Smooth muscle cell (in vitro differentiated cells): ENCODE measurements around the gene ANKRD36B. TPM values are rescaled to one million over a fixed set of nuclear protein-coding genes. Genes with fewer than 3 reads are reported as not detected.
"Not testable (repeated sequence)": the region's sequence is repeated elsewhere in the genome, so short reads cannot be mapped to it uniquely, and the experiment has no call there.

Experiments
- DNase-seq: peaks from one replicate; lab custom pipeline; 2025; ENCODE audit not compliant: unreplicated experiment; lab: John Stamatoyannopoulos, UW
- H2AFZ ChIP-seq: fragments of 200-600 bp; sonication (generic); 2 replicates; pipeline ENCODE4 v1.6.0; 2016; ENCODE audit warnings: antibody characterized with exemption, low read depth, mild to moderate bottlenecking
- H3F3A ChIP-seq: fragments of 200-600 bp; sonication (generic); 2 replicates; pipeline ENCODE4 v1.6.0; 2017; ENCODE audit warnings: antibody characterized with exemption, low read depth
- H3K27ac ChIP-seq: fragments of 200-600 bp; sonication (generic); 2 replicates; pipeline ENCODE4 v1.5.1; 2016; ENCODE audit warnings: low read depth, mild to moderate bottlenecking
- H3K27me3 ChIP-seq: fragments of 200-600 bp; sonication (generic); 2 replicates; pipeline ENCODE4 v1.6.1; 2016; ENCODE audit warnings: low read depth, mild to moderate bottlenecking
- H3K36me3 ChIP-seq: fragments of 200-600 bp; sonication (generic); 2 replicates; pipeline ENCODE4 v1.5.1; 2016; ENCODE audit warnings: low read depth
- H3K4me1 ChIP-seq: fragments of 200-600 bp; sonication (generic); 2 replicates; pipeline ENCODE4 v1.5.1; 2016; ENCODE audit warnings: low read depth
- H3K4me2 ChIP-seq: fragments of 200-600 bp; sonication (generic); 2 replicates; pipeline ENCODE4 v1.6.0; 2016; ENCODE audit warnings: mild to moderate bottlenecking
- H3K4me3 ChIP-seq: fragments of 200-600 bp; sonication (generic); 2 replicates; pipeline ENCODE4 v1.5.1; 2016; ENCODE audit warnings: mild to moderate bottlenecking
- H3K79me2 ChIP-seq: fragments of 200-600 bp; sonication (generic); 2 replicates; pipeline ENCODE4 v1.6.0; 2016; ENCODE audit warnings: low read depth, mild to moderate bottlenecking
- H3K9ac ChIP-seq: fragments of 200-600 bp; sonication (generic); 2 replicates; pipeline ENCODE4 v1.6.0; 2016; ENCODE audit warnings: low read depth
- H3K9me3 ChIP-seq: fragments of 200-600 bp; sonication (generic); replicated peaks from 2 replicates; pipeline ENCODE4 v1.5.1; 2016; ENCODE audit warnings: low read depth
- H4K20me1 ChIP-seq: fragments of 200-600 bp; sonication (generic); 2 replicates; pipeline ENCODE4 v1.6.0; 2016; ENCODE audit warnings: low read depth
- CTCF ChIP-seq: fragments of 200-600 bp; sonication (generic); IDR thresholded peaks from 2 replicates; pipeline ENCODE4 v1.5.1; 2017; ENCODE audit warnings: borderline replicate concordance, mild to moderate bottlenecking, antibody characterized with exemption; ENCODE audit not compliant: insufficient read depth, poor library complexity, severe bottlenecking
- WGBS: methylation state at CpG from one replicate; pipeline ENCODE4 v1.1.7; 2016; ENCODE audit warnings: low lambda C conversion rate; 5-methylcytosine and 5-hydroxymethylcytosine counted together
- polyA plus RNA-seq: library from polyadenylated mRNA; unstranded; fragments of >200 nt; fragmentation: Nextera tagmentation; extraction: Ambion mirVana; gene quantifications from 2 replicates; pipeline ENCODE4 v1.2.1, GENCODE V29; 2016
- total RNA-seq: library from RNA; depleted of rRNA; stranded (reverse); fragments of >200 nt; gene quantifications from 2 replicates; pipeline ENCODE4 v1.2.3, GENCODE V29; 2014

ANKRD36B gene
- total and polyA plus RNA-seq, 2 experiments from 2014 or later = 13.9 to 16.9 TPM

GRCh38 chr2:97546711-97547110, 43.0 kb downstream of the ANKRD36B start:
- Histone ChIP-seq H3K27me3 (no peaks in the 10 kb centered on the region), H3K27ac (no peak overlapping the region), H3K4me3 (no peak overlapping the region), H3K79me2 (no peaks in the 10 kb centered on the region), H3F3A (no peaks in the 10 kb centered on the region), H3K36me3 (peaks cover 4% of the 10 kb centered on the region), H3K4me1 (no peaks in the 10 kb centered on the region), H2AFZ (no peak overlapping the region), H3K9ac (no peak overlapping the region), H4K20me1 (no peaks in the 10 kb centered on the region), H3K9me3 (no peaks in the 10 kb centered on the region), H3K4me2 (no peak overlapping the region)
- TF ChIP-seq CTCF = no peak
- no peak for DNase-seq
- WGBS = 98% methylated on average over 2 of the region's 2 CpGs

GRCh38 chr2:97544911-97545310, 44.8 kb downstream of the ANKRD36B start:
- not testable (repeated sequence) for H3K79me2 ChIP-seq, H3K27ac ChIP-seq, H3K9me3 ChIP-seq, H3K27me3 ChIP-seq, DNase-seq, H2AFZ ChIP-seq, H4K20me1 ChIP-seq, H3K4me2 ChIP-seq, H3K9ac ChIP-seq, H3K4me3 ChIP-seq, H3F3A ChIP-seq, H3K4me1 ChIP-seq
- peaks cover 11% of the 10 kb centered on the region for H3K36me3 ChIP-seq

GRCh38 chr2:97525904-97526303, 63.8 kb downstream of the ANKRD36B start:
- not testable (repeated sequence) for H3K36me3 ChIP-seq, H3K9ac ChIP-seq, H3K27ac ChIP-seq, H3K79me2 ChIP-seq, H3K4me1 ChIP-seq, H3K4me2 ChIP-seq, H4K20me1 ChIP-seq, H3F3A ChIP-seq, H3K9me3 ChIP-seq, DNase-seq, H2AFZ ChIP-seq, H3K4me3 ChIP-seq, H3K27me3 ChIP-seq
- 100% methylated on average over 2 of the region's 2 CpGs for WGBS

GRCh38 chr2:97523816-97524215, 65.9 kb downstream of the ANKRD36B start:
- DNase-seq, H3K9ac ChIP-seq, H4K20me1 ChIP-seq, H3K4me1 ChIP-seq, H3K27ac ChIP-seq, H3K79me2 ChIP-seq, H2AFZ ChIP-seq, H3K9me3 ChIP-seq, H3K27me3 ChIP-seq, H3K4me2 ChIP-seq, H3F3A ChIP-seq, H3K4me3 ChIP-seq, H3K36me3 ChIP-seq: not testable (repeated sequence)
- 96% methylated on average over 1 of the region's 1 CpG for WGBS

- H3K27me3 ChIP-seq, H2AFZ ChIP-seq, H3K4me1 ChIP-seq, H3K36me3 ChIP-seq, H4K20me1 ChIP-seq, H3K79me2 ChIP-seq, H3K27ac ChIP-seq, DNase-seq, H3K9ac ChIP-seq, H3K4me3 ChIP-seq, H3K4me2 ChIP-seq, H3K9me3 ChIP-seq, H3F3A ChIP-seq: not testable (repeated sequence)
- WGBS = no CpG with 5 or more reads among the region's 2 CpGs
Measured at GRCh38 chr2:97522916-97523555, 66.6 kb downstream of the ANKRD36B start.

- H3K9ac ChIP-seq, H3K27me3 ChIP-seq, H3K4me2 ChIP-seq, H3F3A ChIP-seq, H4K20me1 ChIP-seq, H3K4me3 ChIP-seq, H2AFZ ChIP-seq, DNase-seq, H3K9me3 ChIP-seq, H3K79me2 ChIP-seq, H3K27ac ChIP-seq, H3K4me1 ChIP-seq, H3K36me3 ChIP-seq: not testable (repeated sequence)
- 91% methylated on average over 4 of the region's 4 CpGs for WGBS
Measured at GRCh38 chr2:97495651-97496050, 94.0 kb downstream of the ANKRD36B start.

- DNase-seq, H2AFZ ChIP-seq, H3F3A ChIP-seq, H4K20me1 ChIP-seq, H3K36me3 ChIP-seq, H3K27me3 ChIP-seq, H3K9me3 ChIP-seq, H3K9ac ChIP-seq, H3K4me1 ChIP-seq, H3K27ac ChIP-seq, H3K79me2 ChIP-seq, H3K4me3 ChIP-seq, H3K4me2 ChIP-seq: not testable (repeated sequence)
- WGBS = over 99% methylated on average over 5 of the region's 5 CpGs
Measured at GRCh38 chr2:97490141-97490540, 99.5 kb downstream of the ANKRD36B start.
